CD14-positive monocyte (primary cell): ENCODE data around the gene KLHDC10. TPM values are rescaled to one million over a fixed set of nuclear protein-coding genes. Genes with fewer than 3 reads are reported as not detected.
A peak's percentile ranks its signal among the peaks of the same experiment; 100 is the strongest.

Experiments
- DNase-seq, 3 donors: peaks; one replicate each; pipeline ENCODE4 v3.0.0-alpha.2; 2011 to 2022
- H2AFZ ChIP-seq: 2 replicates; pipeline ENCODE4 v1.6.0; 2012; ENCODE audit warnings: mild to moderate bottlenecking, low read depth, low read length, inconsistent platforms; ENCODE audit not compliant: insufficient read depth, poor library complexity, severe bottlenecking
- H3K27ac ChIP-seq, 2 donors: 1 replicate in 1 of 2; 2 replicates in 1 of 2; pipeline ENCODE4 v1.5.1; 2012 to 2013; ENCODE audit warnings: low read length in 2 of 2, control low read depth in 1 of 2, inconsistent platforms in 1 of 2, low read depth in 1 of 2, mild to moderate bottlenecking in 1 of 2
- H3K27me3 ChIP-seq, 2 donors: one replicate each; pipeline versions ENCODE4 v1.6.0 to v1.6.1; 2011 to 2013; ENCODE audit warnings: low read length in 2 of 2; ENCODE audit not compliant: control insufficient read depth in 2 of 2, insufficient read depth in 2 of 2
- H3K36me3 ChIP-seq, 2 donors: replicated peaks in 1 of 2; 1 replicate in 1 of 2; 2 replicates in 1 of 2; pipeline versions ENCODE4 v1.5.1 to v1.6.1; 2012 to 2013; ENCODE audit warnings: low read length in 2 of 2, control low read depth in 1 of 2, inconsistent platforms in 1 of 2, mild to moderate bottlenecking in 1 of 2; ENCODE audit not compliant: insufficient read depth in 2 of 2, control insufficient read depth in 1 of 2
- H3K4me1 ChIP-seq, 2 donors: 1 replicate in 1 of 2; 2 replicates in 1 of 2; pipeline versions ENCODE4 v1.5.1 to v1.6.1; 2012 to 2013; ENCODE audit warnings: low read length in 2 of 2, control low read depth in 1 of 2, inconsistent platforms in 1 of 2, mild to moderate bottlenecking in 1 of 2, moderate library complexity in 1 of 2; ENCODE audit not compliant: insufficient read depth in 2 of 2, control insufficient read depth in 1 of 2
- H3K4me2 ChIP-seq: replicated peaks from 2 replicates; pipeline ENCODE3; 2012; ENCODE audit warnings: low read length, moderate library complexity, mild to moderate bottlenecking; ENCODE audit not compliant: poor library complexity, severe bottlenecking; ENCODE audit errors: extremely low read depth
- H3K4me3 ChIP-seq, 3 experiments: fragments of 200-600 bp in 1 of 3; sonication (generic) in 1 of 3; replicated peaks in 1 of 3; 1 replicate in 2 of 3; 2 replicates in 1 of 3; pipeline ENCODE4 v1.5.1; 2011 to 2013; ENCODE audit warnings: low read length in 3 of 3, mild to moderate bottlenecking in 3 of 3, control low read depth in 2 of 3, low read depth in 2 of 3, inconsistent platforms in 1 of 3, moderate library complexity in 1 of 3
- H3K79me2 ChIP-seq: 2 replicates; pipeline ENCODE4 v1.6.0; 2012; ENCODE audit warnings: mild to moderate bottlenecking, control low read depth, inconsistent platforms, low read length, moderate library complexity; ENCODE audit not compliant: insufficient read depth
- H3K9ac ChIP-seq: 2 replicates; pipeline ENCODE4 v1.6.0; 2017; ENCODE audit warnings: low read length, mild to moderate bottlenecking; ENCODE audit not compliant: insufficient read depth, poor library complexity, severe bottlenecking
- H3K9me3 ChIP-seq, 2 donors: replicated peaks in 1 of 2; 1 replicate in 1 of 2; 2 replicates in 1 of 2; pipeline versions ENCODE4 v1.5.1 to v1.6.1; 2012 to 2013; ENCODE audit warnings: low read length in 2 of 2, control low read depth in 1 of 2; ENCODE audit not compliant: control insufficient read depth in 1 of 2, insufficient read depth in 1 of 2
- H4K20me1 ChIP-seq: 2 replicates; pipeline ENCODE4 v1.6.0; 2012; ENCODE audit warnings: mild to moderate bottlenecking, low read length, control low read depth, moderate library complexity; ENCODE audit not compliant: insufficient read depth
- H3K27ac Mint-ChIP-seq, 7 donors: one replicate each; pipeline ENCODE4 v1.8.0; 2020; ENCODE audit warnings: mild to moderate bottlenecking in 7 of 7, mixed read lengths in 7 of 7, moderate library complexity in 6 of 7, inconsistent platforms in 2 of 7
- H3K27me3 Mint-ChIP-seq, 3 donors: one replicate each; pipeline ENCODE4 v1.8.0; 2021 to 2022; ENCODE audit warnings: low read depth in 3 of 3, mild to moderate bottlenecking in 3 of 3, mixed read lengths in 3 of 3, moderate library complexity in 3 of 3, inconsistent platforms in 1 of 3
- H3K36me3 Mint-ChIP-seq, 2 donors: one replicate each; pipeline ENCODE4 v1.8.0; 2020; ENCODE audit warnings: mixed read lengths in 2 of 2, inconsistent platforms in 1 of 2, mild to moderate bottlenecking in 1 of 2
- H3K4me1 Mint-ChIP-seq: one replicate; pipeline ENCODE4 v1.8.0; 2020; ENCODE audit warnings: mild to moderate bottlenecking, mixed read lengths
- H3K4me3 Mint-ChIP-seq, 2 donors: one replicate each; pipeline ENCODE4 v1.8.0; 2020; ENCODE audit warnings: mild to moderate bottlenecking in 2 of 2, mixed read lengths in 2 of 2, moderate library complexity in 1 of 2
- H3K9me3 Mint-ChIP-seq, 7 donors: one replicate each; pipeline ENCODE4 v1.8.0; 2020 to 2022; ENCODE audit warnings: mixed read lengths in 7 of 7, mild to moderate bottlenecking in 6 of 7, moderate library complexity in 6 of 7, inconsistent platforms in 2 of 7
- CTCF ChIP-seq: fragments of 200-600 bp; IDR thresholded peaks from one replicate; pipeline ENCODE4 v1.8.0; 2022; ENCODE audit warnings: antibody characterized with exemption, mild to moderate bottlenecking
- WGBS: methylation state at CpG from one replicate; pipeline ENCODE4 v1.1.5; 2013; ENCODE audit warnings: missing lambda C conversion rate; ENCODE audit not compliant: insufficient coverage; 5-methylcytosine and 5-hydroxymethylcytosine counted together
- intact Hi-C, 2 donors: fragments of 100-400 bp; cut with micrococcal nuclease; formaldehyde crosslinking; loops; one replicate each; pipeline versions ENCODE4 v1.15.0 to v1.15.1; 2023
- polyA plus RNA-seq, 3 donors: library from polyadenylated mRNA; depleted of rRNA in 1 of 3; unstranded in 2 of 3; stranded (reverse) in 1 of 3; fragments of 300-500 nt in 2 of 3; fragments of >200 nt in 1 of 3; fragmentation: Illumina TruSeq in 2 of 3; gene quantifications; 1 replicate in 2 of 3; 2 replicates in 1 of 3; pipeline ENCODE4 v1.2.3, GENCODE V29; 2012 to 2021

The KLHDC10 gene
- polyA plus RNA-seq, 3 donors = 1.1 to 13.9 (median 2.9) TPM

- Mint-ChIP-seq H3K4me1 (peaks cover 6% of the 10 kb centered on the region), H3K27ac (peak overlapping the region in 1 of 7 donors; percentile 37), H3K27me3 (peaks cover 0 to 1% (median 0%) of the 10 kb centered on the region in 3 donors), H3K9me3 (no peaks in the 10 kb centered on the region), H3K36me3 (peaks cover 32 to 46% of the 10 kb centered on the region in 2 donors), H3K4me3 (no peak overlapping the region)
- H3K4me1 ChIP-seq = no peaks in the 10 kb centered on the region
- no peak overlapping the region for H3K9ac ChIP-seq
- no peak for TF ChIP-seq CTCF
- H2AFZ ChIP-seq = no peak overlapping the region
- no peak for DNase-seq
- 100% methylated on average over 2 of the region's 4 CpGs for WGBS
- no peaks in the 10 kb centered on the region for H3K79me2 ChIP-seq
- no peaks in the 10 kb centered on the region for H3K27me3 ChIP-seq
- H3K4me2 ChIP-seq = no peak overlapping the region
- H4K20me1 ChIP-seq = peaks cover 3% of the 10 kb centered on the region
- no peaks in the 10 kb centered on the region for H3K9me3 ChIP-seq
- H3K27ac ChIP-seq = no peak overlapping the region
- no peak overlapping the region for H3K4me3 ChIP-seq
- intact Hi-C loops = no loop called here
- H3K36me3 ChIP-seq = peaks cover 40 to 54% of the 10 kb centered on the region in 2 donors
Observed at GRCh38 chr7:130118801-130119200, 48.5 kb downstream of the KLHDC10 start.

- peaks cover 66 to 74% of the 10 kb centered on the region in 2 donors for H3K36me3 Mint-ChIP-seq
Observed at GRCh38 chr7:130123501-130123900, 53.2 kb downstream of the KLHDC10 start.

More at GRCh38 chr7:130123501-130123900, 53.2 kb downstream of the KLHDC10 start:
- peaks cover 0 to 1% (median 0%) of the 10 kb centered on the region in 3 donors for H3K27me3 Mint-ChIP-seq
- Histone ChIP-seq H3K27ac (no peak overlapping the region), H3K4me1 (no peaks in the 10 kb centered on the region), H3K4me3 (no peak overlapping the region), H4K20me1 (no peaks in the 10 kb centered on the region), H2AFZ (no peak overlapping the region), H3K9me3 (no peaks in the 10 kb centered on the region), H3K9ac (no peak overlapping the region), H3K36me3 (peaks cover 78 to 97% of the 10 kb centered on the region in 2 donors), H3K4me2 (no peak overlapping the region), H3K27me3 (no peaks in the 10 kb centered on the region), H3K79me2 (no peaks in the 10 kb centered on the region)
- no peak overlapping the region for H3K27ac Mint-ChIP-seq
- DNase-seq = no peak
- H3K4me3 Mint-ChIP-seq = no peak overlapping the region
- intact Hi-C loops = no loop called here
- TF ChIP-seq CTCF = no peak
- H3K9me3 Mint-ChIP-seq = no peaks in the 10 kb centered on the region
- no peaks in the 10 kb centered on the region for H3K4me1 Mint-ChIP-seq
